Left colon (tissue), 2 donors: ENCODE results near the gene TMEM9. TPM values are rescaled to one million over a fixed set of nuclear protein-coding genes. Genes with fewer than 3 reads are reported as not detected.

Source experiments
- ATAC-seq: fragments of 200-7000 bp; cut with Tn5 transposase; one replicate; pipeline ENCODE4 v1.9.1; 2020; ENCODE audit warnings: mild to moderate bottlenecking, moderate library complexity
- DNase-seq, 2 donors: peaks; one replicate each; pipeline ENCODE4 v3.0.0-alpha.2; 2020
- intact Hi-C, 2 donors: fragments of 100-400 bp; cut with DNase I in 1 of 2; cut with micrococcal nuclease in 1 of 2; formaldehyde crosslinking; loops; one replicate each; pipeline versions ENCODE4 v1.11.2 to v1.14.0; 2022; cut with DNase I, micrococcal nuclease
- total RNA-seq, 2 donors: library from RNA; stranded (reverse); fragmentation: NEBNext Ultra II Directional; extraction: Animal tissue kit (Norgen Biotek cat#: 25700); gene quantifications; one replicate each; pipeline ENCODE4 v1.2.1, GENCODE V29; 2021
- donor health status: DM: no; HTN: no; CAD: no.
- donor health status: DM: yes; HTN: yes; CAD: no.

TMEM9 gene
- total RNA-seq, 2 donors from 2014 or later = 23.4 to 29.3 TPM

DNA sequence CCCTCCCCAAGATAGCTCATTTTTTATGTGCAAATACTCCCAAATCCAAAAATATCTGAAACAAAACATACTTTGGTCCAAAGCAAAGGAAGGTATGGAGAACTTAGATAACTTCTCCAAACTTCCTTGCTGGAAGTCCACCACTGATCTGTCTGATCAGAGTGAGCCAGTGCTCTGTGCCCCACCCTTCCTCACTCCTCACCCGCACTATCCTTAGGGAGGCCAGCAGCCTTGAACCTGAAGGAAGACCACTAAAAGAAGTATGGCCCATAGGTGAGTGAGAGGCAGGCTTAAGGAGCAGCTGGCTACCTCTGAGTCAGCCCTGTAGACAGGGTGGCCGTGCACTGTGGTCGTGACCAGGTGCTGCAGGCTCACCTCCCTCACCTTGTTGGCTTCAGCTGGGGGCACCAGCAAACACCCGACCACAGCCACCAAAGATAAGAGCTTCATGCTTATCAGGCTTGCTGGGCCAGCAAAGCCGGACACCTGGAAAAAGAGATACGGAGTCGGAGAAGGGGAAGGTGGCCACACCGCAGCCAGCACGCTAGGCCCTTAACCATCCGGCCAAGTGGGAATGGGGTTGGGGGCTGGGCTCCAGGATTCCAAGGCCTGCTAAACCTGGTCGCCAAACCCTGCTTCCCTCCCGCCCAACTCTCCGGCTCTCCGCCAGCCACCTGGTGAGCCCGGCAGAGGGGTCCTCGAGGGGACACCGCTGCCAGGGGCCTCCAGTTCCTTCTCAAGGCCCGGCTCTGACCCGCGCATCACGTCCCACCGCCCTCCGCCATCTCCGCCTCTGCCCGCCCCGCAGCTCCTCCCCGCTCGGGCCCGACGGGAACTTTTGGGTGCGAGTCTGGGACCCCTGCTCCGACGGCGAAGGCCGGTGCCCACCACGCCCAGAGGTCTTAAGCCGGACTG is 543 bp downstream of the TMEM9 start:
- no peak for DNase-seq
- peak; percentile 79 for ATAC-seq
- intact Hi-C loops = no loop called here

DNA sequence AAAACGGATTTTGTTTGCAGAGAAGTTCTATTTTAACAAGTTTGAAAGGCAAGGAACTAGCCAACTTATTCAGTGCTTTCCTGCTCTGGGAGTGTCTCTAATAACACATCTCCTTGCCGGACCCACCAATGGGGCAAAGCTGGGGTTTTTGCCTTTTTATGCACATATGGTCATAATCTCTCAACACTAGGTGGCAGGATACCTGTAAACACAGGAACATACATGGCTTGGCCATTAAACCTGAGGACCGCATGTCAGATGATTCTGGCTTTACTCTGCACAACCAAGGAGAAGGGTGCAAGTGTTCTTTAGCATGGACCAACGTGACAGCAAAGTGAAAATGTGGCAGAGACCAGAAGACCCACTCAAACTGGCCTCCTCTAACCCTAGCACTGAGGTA is 4.9 kb downstream of the TMEM9 start:
- no peak for DNase-seq
- intact Hi-C loops = loop anchor here in 1 of 2 donors (10.0 kb wide), 1 partner anchor 75 kb away; no protein-coding TSS in a partner anchor
- peak; percentile 44 for ATAC-seq

DNA sequence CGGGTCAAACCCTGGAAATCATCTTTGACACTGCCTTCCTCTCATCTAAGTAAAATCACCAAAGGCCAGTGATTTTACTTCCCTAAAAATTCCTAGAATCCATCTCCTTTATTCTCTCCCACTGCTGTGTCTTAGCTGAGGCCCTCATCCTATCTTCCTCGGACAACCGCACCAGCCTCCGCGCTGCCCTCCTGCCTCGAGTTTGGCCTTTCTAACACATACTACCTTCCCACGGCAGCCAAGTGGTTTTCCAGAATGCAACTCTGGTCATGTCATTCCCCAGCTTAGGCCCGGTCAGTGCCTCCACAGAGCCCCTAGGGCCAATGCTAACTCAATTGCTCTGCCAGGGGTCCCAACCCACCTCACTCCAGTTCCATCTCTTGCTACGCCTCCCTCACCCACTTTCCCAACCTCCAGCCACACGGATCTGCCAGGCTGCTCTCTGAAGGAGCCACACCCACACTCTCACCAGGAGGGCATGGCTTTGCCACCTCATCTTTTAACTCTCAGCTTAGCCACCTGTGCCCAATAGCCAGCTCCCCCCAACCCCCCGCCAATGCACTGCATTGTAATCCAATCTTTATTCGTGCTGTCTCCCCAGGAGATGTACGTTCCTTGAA is 6.8 kb downstream of the TMEM9 start:
- ATAC-seq (no peak), DNase-seq (no peak)
- intact Hi-C loops = loop anchor here in 1 of 2 donors (10.0 kb wide), 1 partner anchor 77 kb away; no protein-coding TSS in a partner anchor

DNA sequence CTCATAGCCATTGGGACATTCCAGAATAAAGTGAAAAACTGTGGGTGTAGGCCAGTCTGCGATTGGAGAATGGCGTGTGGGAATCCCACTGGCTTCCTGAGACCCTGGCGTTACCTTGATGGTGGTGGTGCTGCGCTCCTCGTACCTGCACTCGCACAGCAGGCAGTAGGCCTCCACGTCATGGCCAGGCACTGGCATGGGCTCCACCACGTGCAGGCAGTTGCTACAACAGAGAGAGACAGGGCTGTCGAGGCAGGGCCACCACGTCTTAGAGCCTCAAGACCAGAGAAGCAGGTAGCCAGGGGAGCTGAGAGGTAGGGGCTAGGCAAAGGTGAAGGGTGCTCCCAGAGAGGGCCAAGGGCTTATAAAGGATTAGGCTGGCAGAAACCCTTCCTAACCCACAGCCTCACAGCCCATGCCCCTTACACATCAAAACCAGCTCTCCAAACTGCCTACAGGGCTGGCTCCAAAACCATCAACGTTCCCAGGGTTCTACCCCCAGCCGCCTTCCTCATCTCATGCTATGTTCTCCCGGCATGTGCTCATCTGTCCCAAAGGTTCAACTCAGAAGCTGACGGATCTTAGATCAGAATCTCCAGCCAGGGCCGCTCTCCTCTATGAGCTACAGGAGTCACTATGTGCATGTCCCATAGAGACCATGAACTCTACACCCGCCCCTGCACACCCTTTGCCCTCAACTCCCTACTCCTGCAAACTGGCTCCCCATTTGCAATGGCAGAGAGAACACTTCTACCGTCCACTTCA is 7.5 kb downstream of the TMEM9 start:
- no peak for DNase-seq
- intact Hi-C loops = loop anchor here in 1 of 2 donors (10.0 kb wide), 1 partner anchor 78 kb away; no protein-coding TSS in a partner anchor
- ATAC-seq = no peak

DNA sequence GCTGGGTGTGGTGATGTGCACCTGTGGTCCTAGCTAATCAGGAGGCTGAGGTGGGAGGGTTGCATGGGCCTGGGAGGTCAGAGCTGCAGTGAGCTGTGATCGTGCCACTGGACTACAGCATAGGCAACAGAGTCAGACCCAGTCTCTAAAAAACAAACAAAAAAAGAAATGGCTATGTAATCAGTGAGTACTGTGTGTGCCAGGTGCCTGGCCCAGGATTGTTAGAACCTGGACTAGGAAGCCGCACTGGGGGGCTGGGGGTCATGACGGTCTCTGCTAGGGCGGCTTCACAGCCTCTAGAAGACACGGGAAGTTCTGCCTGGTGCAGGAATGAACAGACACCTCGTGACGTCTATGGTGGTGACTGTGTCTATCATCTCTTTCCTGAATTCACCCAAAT is 8.5 kb downstream of the TMEM9 start:
- ATAC-seq (no peak), DNase-seq (no peak)
- intact Hi-C loops = loop anchor here in 1 of 2 donors (10.0 kb wide), 1 partner anchor 79 kb away; no protein-coding TSS in a partner anchor

DNA sequence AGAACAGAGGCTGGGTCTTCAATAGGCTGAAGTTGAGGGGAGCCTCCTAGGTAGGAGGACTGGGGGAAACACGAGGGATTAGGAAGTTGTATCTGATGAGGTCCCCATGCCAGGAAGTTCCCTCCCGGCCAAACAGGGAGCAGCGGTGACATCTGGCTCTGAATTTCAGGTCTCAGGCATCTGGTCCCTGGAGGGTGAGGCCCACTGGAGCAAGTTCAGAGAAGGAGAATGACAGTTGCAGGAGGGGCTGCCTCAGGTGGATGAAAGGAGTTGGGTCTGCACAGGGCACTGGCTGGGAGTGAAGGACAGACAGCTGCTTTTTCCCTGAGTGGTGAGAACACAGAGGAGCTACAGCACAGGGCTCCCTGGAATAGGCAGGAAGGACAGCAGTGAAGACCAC is 9.1 kb downstream of the TMEM9 start:
- ATAC-seq = no peak
- intact Hi-C loops = loop anchor here in 1 of 2 donors (10.0 kb wide), 1 partner anchor 80 kb away; no protein-coding TSS in a partner anchor
- no peak for DNase-seq

DNA sequence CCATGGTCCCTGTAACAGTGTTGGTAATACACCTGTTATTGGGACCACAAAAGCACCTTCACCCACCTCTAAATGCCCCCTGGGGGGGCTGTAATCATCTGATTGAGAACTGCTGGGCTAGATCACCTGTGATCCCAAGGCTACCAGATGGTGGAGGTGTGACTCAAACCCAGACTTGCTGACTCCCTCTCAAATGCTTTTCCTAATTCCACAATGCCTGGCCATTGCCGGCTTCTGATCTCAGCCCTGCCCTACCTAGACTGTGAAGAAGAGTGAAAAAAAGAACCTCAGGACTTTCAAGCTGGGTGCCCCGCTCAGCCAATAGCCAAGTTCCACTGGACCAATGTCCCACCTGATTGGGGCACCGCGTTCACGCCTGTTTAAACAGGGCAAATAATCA is 9.6 kb downstream of the TMEM9 start:
- ATAC-seq = no peak
- DNase-seq = no peak
- intact Hi-C loops = loop anchor here in 1 of 2 donors (10.0 kb wide), 1 partner anchor 80 kb away; no protein-coding TSS in a partner anchor

DNA sequence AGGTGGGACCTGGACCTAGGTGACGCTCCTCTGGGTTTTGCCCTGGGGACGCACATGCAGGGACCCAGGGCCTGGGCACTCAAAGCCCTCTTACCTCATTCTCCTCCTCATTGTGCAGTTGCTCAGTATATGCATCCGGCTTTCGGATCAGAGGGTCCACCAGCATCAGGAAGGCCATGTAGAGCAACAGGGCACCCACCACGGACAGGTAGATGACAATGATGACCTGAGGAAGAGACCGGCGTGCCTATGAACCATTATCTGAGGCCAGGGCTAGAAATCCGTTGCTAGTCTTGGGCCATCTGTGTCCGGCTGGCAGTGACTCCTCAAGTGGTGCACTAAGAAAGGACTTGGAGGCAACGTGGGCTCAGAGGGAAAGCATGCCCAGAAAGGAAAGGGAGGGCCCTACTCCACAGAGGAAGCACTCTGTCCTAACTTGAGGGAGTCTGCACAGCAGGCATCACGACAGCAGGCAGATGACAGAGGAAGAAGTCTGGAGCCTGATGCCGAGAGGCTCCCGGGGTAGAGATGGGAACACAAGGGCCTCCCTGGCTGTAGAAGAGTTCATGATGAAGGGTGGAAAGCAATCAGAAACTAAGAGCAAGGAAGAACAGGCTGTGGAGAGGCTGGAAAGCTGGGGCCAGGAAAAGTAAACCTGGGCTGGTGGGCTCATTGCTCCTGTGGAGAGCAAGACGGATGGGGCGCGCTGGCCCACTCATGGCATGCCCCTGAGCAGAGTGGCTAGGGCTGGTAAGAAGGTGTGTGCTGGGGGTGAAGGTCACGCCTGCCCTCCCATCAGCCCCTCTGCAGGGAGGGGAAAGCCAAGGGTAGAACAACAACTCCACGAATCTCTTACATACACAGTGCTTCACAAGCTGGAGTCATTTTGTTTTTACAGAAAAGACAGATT is 10.3 kb downstream of the TMEM9 start:
- intact Hi-C loops = loop anchor here in 1 of 2 donors (10.0 kb wide), 1 partner anchor 81 kb away; no protein-coding TSS in a partner anchor
- DNase-seq (no peak), ATAC-seq (no peak)

DNA sequence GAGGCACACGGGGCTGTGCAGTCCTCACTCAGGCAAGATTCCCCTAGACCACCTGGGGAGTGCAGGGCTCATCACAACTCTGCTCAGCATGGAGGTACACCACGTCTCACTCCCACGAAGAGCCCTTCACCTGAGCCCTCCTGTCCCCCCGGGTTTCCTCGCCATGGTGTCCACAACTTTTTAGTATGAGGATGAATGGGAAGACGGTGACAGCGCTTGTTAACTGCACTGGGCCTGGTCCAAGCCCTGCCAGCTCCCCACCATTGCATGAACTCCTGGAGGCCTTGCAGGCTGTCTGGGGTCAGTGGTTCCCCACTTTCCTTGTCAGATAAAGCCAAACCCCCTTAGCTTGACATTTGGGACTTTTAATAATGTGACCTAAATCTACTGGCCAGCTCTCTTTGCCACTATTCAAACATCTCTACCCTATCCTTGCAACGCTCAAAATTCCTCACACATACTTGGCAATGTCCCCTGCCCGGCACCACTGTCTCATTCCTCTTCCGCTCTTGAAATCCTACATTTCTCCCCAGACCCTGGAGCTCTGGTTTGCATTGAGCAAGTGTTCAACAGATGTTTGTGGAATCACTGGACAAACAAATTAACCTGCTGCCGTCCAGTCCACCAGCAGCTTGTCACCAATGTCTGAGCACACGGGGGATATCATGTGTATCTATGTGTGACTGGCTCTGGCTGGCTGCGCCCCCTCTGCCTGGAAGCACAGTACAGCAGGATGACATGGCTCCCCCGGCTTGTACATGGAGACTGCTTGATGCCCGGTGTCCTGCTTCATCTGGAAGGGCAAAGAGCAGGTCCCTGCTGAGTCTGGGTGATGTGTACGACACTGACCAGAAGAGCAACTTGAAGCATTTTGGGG is 11.2 kb downstream of the TMEM9 start:
- DNase-seq (no peak), ATAC-seq (no peak)
- intact Hi-C loops = loop anchor here in 1 of 2 donors (10.0 kb wide), 1 partner anchor 82 kb away; no protein-coding TSS in a partner anchor

DNA sequence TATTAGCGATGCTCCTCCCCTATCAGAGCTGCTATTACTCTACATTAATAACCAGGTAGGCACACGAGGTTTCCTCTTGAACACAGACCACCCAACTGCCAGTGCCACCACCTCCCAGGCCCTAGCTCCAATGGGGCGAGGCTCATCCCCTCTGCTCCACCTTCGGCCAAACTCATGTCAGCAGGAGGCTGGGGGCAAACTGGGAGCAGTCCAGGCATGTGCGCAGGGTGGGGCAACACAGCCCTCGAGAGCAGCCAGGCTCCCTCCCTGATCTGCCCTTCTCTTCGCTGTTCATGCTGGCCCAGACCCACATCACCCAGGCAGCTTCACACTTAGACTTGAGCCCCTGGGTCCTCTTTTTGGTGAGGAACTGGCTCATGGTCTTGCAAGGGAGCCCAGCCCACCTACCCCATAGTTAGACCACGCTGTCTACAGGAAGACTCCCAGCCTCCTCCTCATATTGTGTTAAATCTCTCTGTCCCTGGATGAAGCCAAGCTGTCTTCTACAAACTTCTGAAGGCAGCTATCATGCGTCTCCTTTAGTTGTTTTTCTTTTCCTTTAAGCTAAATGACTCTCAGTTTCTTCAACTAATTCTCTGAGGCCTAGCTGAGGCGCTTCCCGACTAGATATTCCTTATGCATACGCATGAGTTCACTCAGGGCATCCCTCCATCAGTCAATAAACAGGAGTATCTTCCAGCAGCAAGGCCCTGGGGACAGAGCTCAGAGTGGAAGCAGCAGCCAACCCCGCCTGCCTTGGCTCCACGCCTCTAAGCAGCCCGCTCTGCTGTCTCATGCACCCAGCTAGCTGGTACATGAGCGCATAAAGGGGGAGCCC is 12.0 kb downstream of the TMEM9 start:
- intact Hi-C loops = loop anchor here in 1 of 2 donors (10.0 kb wide), 1 partner anchor 83 kb away; no protein-coding TSS in a partner anchor
- ATAC-seq (no peak), DNase-seq (no peak)

DNA sequence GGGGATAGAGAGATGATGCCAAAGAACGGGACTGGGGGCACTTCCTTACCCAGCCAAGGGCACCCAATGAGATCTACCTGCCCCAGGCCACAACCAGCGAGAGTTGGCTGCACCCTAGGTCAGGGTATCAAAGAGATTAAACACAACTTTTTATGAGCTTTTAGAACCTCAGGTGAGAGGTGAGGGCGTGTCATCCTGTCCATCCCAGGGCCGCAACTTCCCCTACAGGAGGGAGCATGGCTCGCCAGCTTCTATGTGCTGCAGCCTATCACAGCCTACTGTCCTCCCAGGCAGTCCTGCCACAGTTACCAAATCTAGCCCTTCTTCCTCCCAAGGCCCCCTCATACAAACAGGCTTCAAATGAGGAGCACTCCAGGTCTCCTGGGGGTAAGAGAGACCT is 12.9 kb downstream of the TMEM9 start:
- intact Hi-C loops = loop anchor here in 1 of 2 donors (10.0 kb wide), 1 partner anchor 83 kb away; no protein-coding TSS in a partner anchor
- peak; percentile 65 for ATAC-seq
- no peak for DNase-seq

DNA sequence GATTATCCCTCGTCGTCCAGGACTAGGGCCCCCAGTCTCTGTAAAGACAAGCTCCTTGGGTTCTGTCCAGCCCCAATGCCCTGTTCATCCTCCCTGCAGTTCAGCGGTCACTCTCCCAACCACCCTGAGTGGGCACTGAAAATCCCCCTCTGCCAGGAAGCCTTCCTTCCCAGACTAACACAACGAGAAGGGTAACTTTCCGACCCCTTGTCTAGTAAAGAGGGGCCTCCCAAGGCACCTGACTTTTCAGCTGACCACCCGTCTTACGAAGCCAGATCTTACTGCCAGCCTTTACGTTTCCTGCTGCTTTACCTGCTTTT is 13.4 kb downstream of the TMEM9 start:
- no peak for DNase-seq
- ATAC-seq = no peak
- intact Hi-C loops = loop anchor here in 1 of 2 donors (10.0 kb wide), 1 partner anchor 84 kb away; no protein-coding TSS in a partner anchor

DNA sequence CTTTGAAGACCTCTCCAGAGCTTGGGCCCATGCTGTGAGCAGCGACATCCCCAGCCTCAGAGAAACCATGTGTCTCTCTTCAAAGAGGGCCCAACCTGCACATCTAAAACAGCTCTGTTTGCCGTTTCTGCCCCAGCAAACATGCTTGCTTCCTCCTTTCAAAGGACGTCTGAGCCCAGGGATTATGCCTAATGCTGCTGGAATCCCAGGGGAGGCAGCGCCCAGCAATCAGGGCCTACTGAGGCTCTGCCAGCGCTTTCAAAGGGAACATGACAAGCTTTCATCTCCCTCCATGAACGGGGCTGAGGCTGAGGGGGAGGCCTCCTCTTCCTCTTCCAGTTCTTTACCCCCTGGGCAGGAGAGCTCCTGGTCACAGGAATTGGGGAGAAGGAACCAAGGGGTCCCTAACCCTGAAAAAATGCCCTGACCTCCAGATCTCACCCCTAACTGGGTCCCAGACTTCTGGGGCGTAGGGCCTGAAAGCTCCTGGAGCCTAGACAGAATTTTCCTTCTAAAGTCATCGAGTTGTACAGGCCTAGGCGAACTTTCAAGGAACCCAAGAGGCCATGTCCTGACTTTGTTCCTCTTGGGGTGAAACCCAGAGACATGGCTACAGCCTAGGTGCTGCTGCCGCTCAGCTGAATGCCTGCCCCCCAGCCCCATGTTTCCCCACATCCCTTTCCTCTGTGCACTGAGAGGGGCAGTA is 13.9 kb downstream of the TMEM9 start:
- intact Hi-C loops = loop anchor here in 1 of 2 donors (10.0 kb wide), 1 partner anchor 84 kb away; no protein-coding TSS in a partner anchor
- no peak for DNase-seq
- ATAC-seq = no peak

DNA sequence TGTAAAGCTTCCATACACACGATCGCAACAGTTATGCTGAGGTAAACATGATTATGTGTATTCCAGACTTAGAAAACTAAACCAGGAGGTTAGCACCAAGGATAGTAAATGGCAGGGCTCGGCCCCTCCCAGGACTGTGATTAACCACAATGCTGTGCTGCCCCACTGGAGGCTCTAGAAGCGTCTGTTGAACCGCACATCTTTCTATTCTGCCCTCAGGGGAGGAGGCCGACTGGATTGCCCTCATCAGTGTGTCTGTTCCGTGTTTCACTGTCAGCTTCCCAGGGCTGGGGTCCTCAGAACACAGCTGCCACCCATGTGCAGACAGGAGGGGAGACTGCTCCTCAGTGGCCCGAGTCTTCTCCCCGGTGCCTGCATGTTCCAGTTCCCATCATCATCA is 14.5 kb downstream of the TMEM9 start:
- ATAC-seq (no peak), DNase-seq (no peak)
- intact Hi-C loops = loop anchor here in 1 of 2 donors (10.0 kb wide), 1 partner anchor 85 kb away; no protein-coding TSS in a partner anchor

DNA sequence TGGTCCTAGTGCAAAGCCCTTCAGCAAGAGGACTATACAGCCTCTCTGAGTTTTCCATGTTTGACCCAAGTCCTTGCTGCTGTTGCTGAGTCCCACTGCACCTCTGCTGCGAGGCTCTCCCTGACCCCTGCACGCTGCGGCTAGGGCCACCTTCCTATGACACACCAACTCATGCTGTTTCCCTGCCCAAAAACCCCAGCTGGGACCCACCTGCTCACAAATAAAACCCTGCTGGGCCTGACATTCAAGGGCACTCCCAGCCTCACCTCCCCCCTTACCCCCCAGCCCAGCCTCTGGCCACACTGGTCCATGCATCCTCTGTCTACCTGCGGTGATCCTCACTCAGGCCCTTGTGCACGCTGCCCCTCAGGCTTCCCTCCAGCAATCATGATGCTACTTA is 15.0 kb downstream of the TMEM9 start:
- intact Hi-C loops = no loop called here
- no peak for ATAC-seq

More for the DNA sequence above, 15.0 kb downstream of the TMEM9 start:
- no peak for DNase-seq
